Prostate gland (tissue), 2 donors: ENCODE data around the gene BIN1. TPM values are rescaled to one million over a fixed set of nuclear protein-coding genes. Genes with fewer than 3 reads are reported as not detected.

Source experiments
- DNase-seq: peaks from one replicate; pipeline ENCODE4 v3.0.0-alpha.2; 2019; ENCODE audit warnings: low spot score
- H3K27ac ChIP-seq, 2 donors: fragments of 200-600 bp; sonication (generic); 2 replicates each; pipeline ENCODE4 v1.5.1; 2017 to 2019
- H3K27me3 ChIP-seq: fragments of 200-600 bp; sonication (generic); replicated peaks from 2 replicates; pipeline ENCODE4 v1.5.1; 2019; ENCODE audit not compliant: insufficient read depth
- H3K36me3 ChIP-seq, 2 donors: fragments of 200-600 bp; sonication (generic); 1 replicate in 1 of 2; 2 replicates in 1 of 2; pipeline versions ENCODE4 v1.5.1 to v1.8.1; 2017 to 2019
- H3K4me1 ChIP-seq: fragments of 200-600 bp; sonication (generic); replicated peaks from 2 replicates; pipeline ENCODE4 v1.5.1; 2019
- H3K4me3 ChIP-seq, 2 donors: fragments of 200-600 bp; sonication (generic); 2 replicates each; pipeline ENCODE4 v1.5.1; 2017 to 2019
- H3K9me3 ChIP-seq: fragments of 200-600 bp; sonication (generic); 2 replicates; pipeline ENCODE4 v1.5.1; 2017
- POLR2A ChIP-seq: fragments of 450-650 bp; IDR thresholded peaks from one replicate; pipeline ENCODE4 v1.6.1; 2016; ENCODE audit warnings: antibody characterized with exemption, mild to moderate bottlenecking
- POLR2AphosphoS5 ChIP-seq: sonication (generic); formaldehyde crosslinking; IDR thresholded peaks from one replicate; pipeline ENCODE4 v1.6.1; 2017; ENCODE audit warnings: antibody characterized with exemption
- WGBS: methylation state at CpG from one replicate; pipeline ENCODE4 v1.1.5; 2018; 5-methylcytosine and 5-hydroxymethylcytosine counted together
- intact Hi-C: fragments of 100-400 bp; cut with DNase I; formaldehyde crosslinking; loops from one replicate; pipeline ENCODE4 v1.14.2; 2022
- total RNA-seq, 2 donors: library from RNA; depleted of rRNA; stranded (reverse); fragments of >200 nt; gene quantifications; one replicate each; pipeline ENCODE4 v1.1.0, GENCODE V29; 2016
- TF ChIP-seq, protein P1 (sequence below), 4 experiments: fragments of 200-600 bp in 2 of 4; fragments of 450-650 bp in 2 of 4; sonication (generic) in 2 of 4; IDR thresholded peaks; 1 replicate in 3 of 4; 2 replicates in 1 of 4; pipeline ENCODE4 v1.5.1; 2016 to 2019; ENCODE audit warnings: antibody characterized with exemption in 4 of 4, mild to moderate bottlenecking in 2 of 4, moderate library complexity in 2 of 4

Gene BIN1
- total RNA-seq, 2 donors from 2014 or later: 65.6 to 70.1 TPM

DNA sequence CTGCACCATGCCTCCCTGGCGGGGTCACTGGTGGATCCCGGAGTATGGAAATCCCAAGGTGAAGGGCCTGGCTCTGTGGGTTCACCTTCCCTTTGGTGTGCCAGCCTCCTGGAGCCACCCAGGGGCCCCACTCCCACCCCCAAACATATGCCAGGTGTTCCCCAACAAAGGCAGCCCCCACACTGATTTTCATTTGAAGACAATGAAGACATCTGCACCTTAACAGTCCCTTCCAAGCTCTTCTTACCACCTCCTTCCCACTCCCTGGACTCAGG, 11.7 kb downstream of the BIN1 start:
- Histone ChIP-seq H3K4me3 (no peak overlapping the region), H3K9me3 (no peaks in the 10 kb centered on the region), H3K4me1 (peaks cover 10% of the 10 kb centered on the region), H3K27ac (peak overlapping the region; percentile 55 to 58), H3K36me3 (no peaks in the 10 kb centered on the region), H3K27me3 (no peaks in the 10 kb centered on the region)
- WGBS: 77% methylated on average over 2 of the region's 2 CpGs
- DNase-seq: no peak
- intact Hi-C loops: no loop called here
- TF ChIP-seq POLR2A (no peak), POLR2AphosphoS5 (no peak)
- TF ChIP-seq, protein P1, sequence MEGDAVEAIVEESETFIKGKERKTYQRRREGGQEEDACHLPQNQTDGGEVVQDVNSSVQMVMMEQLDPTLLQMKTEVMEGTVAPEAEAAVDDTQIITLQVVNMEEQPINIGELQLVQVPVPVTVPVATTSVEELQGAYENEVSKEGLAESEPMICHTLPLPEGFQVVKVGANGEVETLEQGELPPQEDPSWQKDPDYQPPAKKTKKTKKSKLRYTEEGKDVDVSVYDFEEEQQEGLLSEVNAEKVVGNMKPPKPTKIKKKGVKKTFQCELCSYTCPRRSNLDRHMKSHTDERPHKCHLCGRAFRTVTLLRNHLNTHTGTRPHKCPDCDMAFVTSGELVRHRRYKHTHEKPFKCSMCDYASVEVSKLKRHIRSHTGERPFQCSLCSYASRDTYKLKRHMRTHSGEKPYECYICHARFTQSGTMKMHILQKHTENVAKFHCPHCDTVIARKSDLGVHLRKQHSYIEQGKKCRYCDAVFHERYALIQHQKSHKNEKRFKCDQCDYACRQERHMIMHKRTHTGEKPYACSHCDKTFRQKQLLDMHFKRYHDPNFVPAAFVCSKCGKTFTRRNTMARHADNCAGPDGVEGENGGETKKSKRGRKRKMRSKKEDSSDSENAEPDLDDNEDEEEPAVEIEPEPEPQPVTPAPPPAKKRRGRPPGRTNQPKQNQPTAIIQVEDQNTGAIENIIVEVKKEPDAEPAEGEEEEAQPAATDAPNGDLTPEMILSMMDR (IDR thresholded peaks at IDR 0.05): no peak

DNA sequence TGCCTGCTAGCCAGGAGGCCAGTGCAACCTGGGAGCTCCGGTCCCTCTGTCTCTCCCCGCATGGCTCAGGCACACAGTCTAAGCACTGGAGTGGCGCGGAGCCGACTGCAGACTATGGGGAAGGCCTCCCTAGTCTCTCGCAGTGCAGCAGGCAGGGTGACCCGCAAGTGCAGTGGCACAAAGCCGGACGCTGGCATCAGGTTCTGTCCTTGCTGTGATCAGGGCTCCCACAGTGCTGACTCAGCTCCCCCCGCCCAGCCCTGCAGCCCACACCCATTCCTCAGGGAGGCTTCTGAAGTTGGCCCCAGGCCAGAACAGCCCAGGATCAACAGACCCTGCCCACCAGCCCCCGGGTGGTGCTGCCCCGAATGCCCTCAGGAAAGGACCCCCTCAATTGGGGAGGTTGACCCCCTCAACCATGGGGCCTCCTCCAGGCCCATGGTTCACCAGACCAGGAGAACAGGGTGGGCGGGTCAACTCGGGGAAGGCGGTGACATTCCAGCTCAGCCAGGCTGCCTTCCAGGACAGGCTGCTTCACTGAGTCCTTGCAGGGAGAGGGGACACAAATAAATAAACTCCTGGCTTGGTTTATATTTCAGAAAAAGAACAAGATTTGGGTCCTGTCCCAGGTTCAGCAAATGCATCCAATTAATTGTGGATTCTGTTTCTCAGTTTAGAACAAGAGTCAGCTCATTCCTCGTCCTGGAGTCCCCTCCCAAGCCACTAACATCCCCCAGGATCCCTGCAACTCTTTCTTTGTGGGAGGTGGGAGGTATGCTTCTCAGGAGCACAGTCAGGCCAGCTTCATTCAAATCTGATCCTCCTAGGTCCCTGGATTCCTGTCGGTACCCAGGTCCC, 12.2 kb downstream of the BIN1 start:
- Histone ChIP-seq H3K9me3 (no peaks in the 10 kb centered on the region), H3K27me3 (no peaks in the 10 kb centered on the region), H3K36me3 (no peaks in the 10 kb centered on the region), H3K27ac (peak overlapping the region; percentile 55 to 58), H3K4me1 (peaks cover 10% of the 10 kb centered on the region), H3K4me3 (no peak overlapping the region)
- intact Hi-C loops: no loop called here
- peak; percentile 46 for DNase-seq
- 25% methylated on average over 14 of the region's 17 CpGs for WGBS
- TF ChIP-seq POLR2A (no peak), POLR2AphosphoS5 (peak; percentile 16)
- TF ChIP-seq, protein P1 (IDR thresholded peaks at IDR 0.05): no peak

DNA sequence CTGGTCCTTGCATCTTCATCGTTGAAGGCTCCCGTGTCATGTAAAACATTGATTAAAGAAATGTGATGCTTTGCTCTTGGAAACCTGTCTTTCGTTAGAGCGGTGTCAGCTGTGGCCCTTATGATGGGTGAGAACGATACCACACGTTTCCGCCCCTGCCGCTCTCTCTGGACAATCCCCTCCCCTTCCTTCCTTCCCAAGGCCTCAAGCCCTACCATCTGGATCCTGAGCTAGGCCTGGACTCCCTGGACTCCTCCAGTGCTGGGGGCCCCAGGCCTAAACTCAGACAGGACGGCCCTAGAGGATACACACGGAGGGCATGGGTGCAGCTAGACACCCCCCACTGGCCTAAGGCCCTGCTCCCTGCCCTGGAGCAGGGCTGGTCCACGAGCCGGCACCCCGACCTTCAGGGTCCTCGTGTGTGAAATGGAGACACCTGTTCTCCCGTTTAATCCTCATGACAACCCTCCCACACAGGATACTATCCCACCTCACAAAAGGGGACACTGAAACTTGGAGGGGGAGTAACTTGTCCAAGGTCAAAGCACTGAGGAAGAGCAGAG, 13.2 kb downstream of the BIN1 start:
- Histone ChIP-seq H3K27ac (no peak overlapping the region), H3K4me3 (no peak overlapping the region), H3K9me3 (no peaks in the 10 kb centered on the region), H3K36me3 (no peaks in the 10 kb centered on the region), H3K27me3 (no peaks in the 10 kb centered on the region), H3K4me1 (peaks cover 10% of the 10 kb centered on the region)
- 88% methylated on average over 15 of the region's 15 CpGs for WGBS
- DNase-seq: no peak
- TF ChIP-seq, protein P1 (IDR thresholded peaks at IDR 0.05): no peak
- TF ChIP-seq POLR2AphosphoS5 (no peak), POLR2A (no peak)
- intact Hi-C loops: no loop called here

DNA sequence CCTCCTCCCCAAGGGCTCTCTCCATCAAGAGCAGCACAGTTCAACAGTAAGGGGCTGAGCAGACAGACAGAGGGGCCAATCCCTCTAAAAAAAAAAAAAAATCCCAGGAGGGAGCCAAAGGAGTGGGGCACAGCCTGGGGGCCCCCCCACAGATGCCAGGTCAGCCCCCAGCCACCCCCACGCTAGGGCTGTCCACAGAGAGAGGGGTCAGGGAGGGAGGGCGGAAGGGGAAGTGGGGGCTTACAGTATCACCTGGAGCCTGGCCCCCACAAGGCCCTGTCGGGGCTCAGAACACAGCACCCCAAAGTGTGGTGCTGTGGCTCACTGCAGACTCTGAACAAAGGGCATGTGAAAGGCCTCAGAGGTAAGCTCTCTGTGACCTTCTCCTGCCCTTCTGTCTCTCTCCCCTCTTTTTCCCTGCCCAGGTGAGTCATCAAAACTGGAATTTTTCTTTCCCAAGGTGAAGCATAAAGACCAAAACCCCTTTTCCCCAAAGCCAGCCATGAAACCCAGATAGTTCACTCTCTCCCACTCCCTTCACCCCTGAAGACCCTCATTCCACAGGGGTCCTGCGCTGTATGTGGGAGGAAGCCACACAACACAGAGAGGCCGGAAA, 13.9 kb downstream of the BIN1 start:
- Histone ChIP-seq H3K27ac (no peak overlapping the region), H3K4me1 (peaks cover 10% of the 10 kb centered on the region), H3K36me3 (no peaks in the 10 kb centered on the region), H3K4me3 (no peak overlapping the region), H3K9me3 (no peaks in the 10 kb centered on the region), H3K27me3 (no peaks in the 10 kb centered on the region)
- no peak for TF ChIP-seq POLR2AphosphoS5
- no peak for TF ChIP-seq POLR2A
- TF ChIP-seq, protein P1 (IDR thresholded peaks at IDR 0.05): no peak
- WGBS: 94% methylated on average over 5 of the region's 5 CpGs
- intact Hi-C loops: no loop called here
- no peak for DNase-seq
